Bronchial epithelial cell (primary cell): ENCODE data around the gene IL13. TPM values are rescaled to one million over a fixed set of nuclear protein-coding genes. Genes with fewer than 3 reads are reported as not detected.

ENCODE experiments used
- DNase-seq: peaks from one replicate; pipeline ENCODE4 v3.0.0-alpha.2; 2010; ENCODE audit warnings: low read depth
- FAIRE-seq: peaks from 2 replicates; lab custom pipeline; 2011; peaks lifted over from hg19 to GRCh38; lab: Jason Lieb, UNC
- H3K27me3 ChIP-seq: 2 replicates; pipeline ENCODE4 v1.5.1; 2011; ENCODE audit warnings: low read length; ENCODE audit not compliant: control insufficient read depth, insufficient read depth
- H3K36me3 ChIP-seq: 2 replicates; pipeline ENCODE4 v1.5.1; 2011; ENCODE audit warnings: low read length; ENCODE audit not compliant: control insufficient read depth, insufficient read depth
- H3K4me3 ChIP-seq: 2 replicates; pipeline ENCODE4 v1.5.1; 2011; ENCODE audit warnings: mild to moderate bottlenecking, low read depth, low read length, control low read depth
- CTCF ChIP-seq: IDR thresholded peaks from 2 replicates; pipeline ENCODE4 v1.5.1; 2011; ENCODE audit warnings: mild to moderate bottlenecking, moderate library complexity, low read length, control low read depth, inconsistent platforms; ENCODE audit not compliant: insufficient read depth, severe bottlenecking
- total RNA-seq: library from RNA; depleted of rRNA; stranded (reverse); fragments of >200 nt; gene quantifications from 2 replicates; pipeline ENCODE4 v1.2.1, GENCODE V29; 2014

IL13 gene
- total RNA-seq, 1 donor from 2014 or later: not detected

DNA sequence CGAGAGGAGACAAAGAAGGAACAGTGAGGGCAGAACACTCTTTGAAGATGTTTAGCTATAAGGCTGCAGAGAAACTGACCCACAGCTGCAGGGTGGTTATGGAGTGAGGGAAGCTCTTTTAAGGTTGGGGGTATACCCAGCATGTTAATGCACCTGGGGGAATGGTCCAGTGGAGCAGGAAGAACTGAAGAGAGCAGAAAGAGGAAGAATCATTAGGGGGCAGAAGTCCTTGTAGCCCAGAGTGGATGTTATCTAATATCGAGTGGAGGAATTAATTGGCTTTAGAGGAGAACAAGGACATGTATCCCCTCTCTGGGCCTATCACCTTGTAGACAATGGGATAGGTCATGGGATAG lies 23.5 kb downstream of the IL13 start:
- FAIRE-seq (no peak), DNase-seq (no peak)

DNA sequence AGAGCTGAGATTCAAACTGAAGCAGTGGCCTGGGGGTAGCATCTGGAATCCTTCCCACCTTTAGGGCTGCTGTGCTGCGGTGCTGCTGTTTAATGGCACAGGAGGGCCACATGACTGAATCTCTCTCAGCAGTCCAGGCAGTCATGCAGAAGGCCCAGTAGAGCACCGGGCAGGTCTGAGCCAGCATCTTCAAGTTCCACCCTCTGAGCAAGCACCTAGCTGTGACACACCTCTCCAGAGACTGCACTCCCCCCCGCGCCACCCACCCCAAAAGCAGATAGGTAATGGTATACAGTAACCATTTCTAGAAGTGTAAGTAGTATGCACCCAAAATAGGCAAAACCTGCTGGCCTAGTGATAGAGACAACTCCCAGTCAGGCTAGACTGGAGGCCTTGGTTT lies 24.0 kb downstream of the IL13 start:
- FAIRE-seq: no peak
- no peak for TF ChIP-seq CTCF
- Histone ChIP-seq H3K36me3 (no peaks in the 10 kb centered on the region), H3K27me3 (no peaks in the 10 kb centered on the region), H3K4me3 (no peak overlapping the region)
- no peak for DNase-seq

More for the DNA sequence above, 23.5 kb downstream of the IL13 start:
- H3K27me3 ChIP-seq: no peaks in the 10 kb centered on the region
- no peak overlapping the region for H3K4me3 ChIP-seq
- H3K36me3 ChIP-seq: no peaks in the 10 kb centered on the region
- no peak for TF ChIP-seq CTCF

- DNase-seq: no peak
- TF ChIP-seq CTCF: no peak
- no peaks in the 10 kb centered on the region for H3K27me3 ChIP-seq
- FAIRE-seq: no peak
- H3K4me3 ChIP-seq: no peak overlapping the region
- H3K36me3 ChIP-seq: no peaks in the 10 kb centered on the region
Measured at GRCh38 chr5:132684491-132684890, 26.5 kb downstream of the IL13 start.

DNA sequence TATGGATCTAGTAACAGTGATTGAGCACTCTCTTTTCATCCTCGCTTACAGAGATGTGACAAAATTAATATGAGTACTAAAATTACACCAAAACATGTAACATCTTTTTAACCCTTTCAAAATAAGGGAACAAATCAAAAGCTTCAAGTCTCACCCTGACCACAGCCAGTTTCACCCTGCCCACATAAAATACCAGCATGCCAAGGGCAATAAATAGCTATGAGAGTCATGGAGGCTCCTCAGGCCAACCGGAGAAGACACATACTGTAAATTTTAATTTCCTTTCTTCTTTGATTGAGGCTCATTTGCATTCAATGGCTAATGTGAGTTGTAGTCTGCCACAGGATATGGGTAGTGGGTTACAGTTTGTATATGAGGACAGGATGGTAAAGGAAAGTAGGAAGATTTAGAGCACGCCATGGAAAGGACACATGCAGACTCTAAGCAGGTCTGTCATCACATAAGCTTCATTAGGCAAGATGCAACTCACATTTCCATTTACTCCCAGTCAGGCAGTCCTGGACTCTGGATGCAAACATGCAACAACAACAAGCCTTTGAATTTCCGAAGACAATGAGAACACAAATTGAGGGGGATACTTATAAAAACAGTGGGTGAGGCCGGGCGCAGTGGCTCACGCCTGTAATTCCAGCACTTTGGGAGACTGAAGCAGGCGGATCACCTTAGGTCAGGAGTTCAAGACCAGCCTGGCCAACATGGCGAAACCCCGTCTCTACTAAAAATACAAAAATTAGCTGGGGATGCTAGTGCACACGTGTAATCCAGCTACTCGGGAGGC lies 27.1 kb downstream of the IL13 start:
- FAIRE-seq: no peak
- Histone ChIP-seq H3K4me3 (no peak overlapping the region), H3K36me3 (no peaks in the 10 kb centered on the region), H3K27me3 (no peaks in the 10 kb centered on the region)
- TF ChIP-seq CTCF: no peak
- no peak for DNase-seq

- no peaks in the 10 kb centered on the region for H3K36me3 ChIP-seq
- no peak for TF ChIP-seq CTCF
- no peak for FAIRE-seq
- no peaks in the 10 kb centered on the region for H3K27me3 ChIP-seq
- DNase-seq: no peak
- no peak overlapping the region for H3K4me3 ChIP-seq
Measured at GRCh38 chr5:132686193-132686592, 28.2 kb downstream of the IL13 start.

GRCh38 chr5:132687995-132688394 lies 30.0 kb downstream of the IL13 start:
- FAIRE-seq: no peak
- DNase-seq: no peak
- H3K27me3 ChIP-seq: no peaks in the 10 kb centered on the region

More at GRCh38 chr5:132687995-132688394, 30.0 kb downstream of the IL13 start:
- Histone ChIP-seq H3K4me3 (no peak overlapping the region), H3K36me3 (no peaks in the 10 kb centered on the region)
- no peak for TF ChIP-seq CTCF
